ENCODE measurements around the gene CHRM5.

The CHRM5 gene, protein sequence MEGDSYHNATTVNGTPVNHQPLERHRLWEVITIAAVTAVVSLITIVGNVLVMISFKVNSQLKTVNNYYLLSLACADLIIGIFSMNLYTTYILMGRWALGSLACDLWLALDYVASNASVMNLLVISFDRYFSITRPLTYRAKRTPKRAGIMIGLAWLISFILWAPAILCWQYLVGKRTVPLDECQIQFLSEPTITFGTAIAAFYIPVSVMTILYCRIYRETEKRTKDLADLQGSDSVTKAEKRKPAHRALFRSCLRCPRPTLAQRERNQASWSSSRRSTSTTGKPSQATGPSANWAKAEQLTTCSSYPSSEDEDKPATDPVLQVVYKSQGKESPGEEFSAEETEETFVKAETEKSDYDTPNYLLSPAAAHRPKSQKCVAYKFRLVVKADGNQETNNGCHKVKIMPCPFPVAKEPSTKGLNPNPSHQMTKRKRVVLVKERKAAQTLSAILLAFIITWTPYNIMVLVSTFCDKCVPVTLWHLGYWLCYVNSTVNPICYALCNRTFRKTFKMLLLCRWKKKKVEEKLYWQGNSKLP

DNA sequence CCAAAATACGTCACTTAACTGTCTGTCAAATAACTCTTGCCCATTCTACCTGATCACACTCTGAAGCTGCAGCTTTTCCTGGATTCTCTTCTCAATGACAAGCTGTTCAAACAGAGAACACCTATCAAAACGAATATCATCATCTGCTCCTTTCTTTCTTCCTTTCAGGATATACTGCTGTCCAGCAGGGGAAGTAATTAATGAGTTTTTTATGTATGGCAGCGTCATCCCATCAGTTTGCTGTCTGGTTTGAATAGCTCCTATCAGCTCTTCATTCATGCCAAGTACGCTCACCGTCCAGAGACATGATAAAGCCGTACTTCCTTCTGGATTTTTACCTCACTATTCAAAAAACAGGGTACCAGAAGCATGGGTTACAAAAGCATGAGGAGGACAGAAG lies at the start of gene CHRM5:
Gene CHRM5 (plus strand): TSS at position 274 of the 400 bp plus-strand sequence. CDS start 94,221 bp downstream, outside the sequence.
- TF ChIP-seq GLIS3 (CRISPR knock-in tag; IDR thresholded peaks at IDR 0.05) = no peak
- TF ChIP-seq, protein P1, sequence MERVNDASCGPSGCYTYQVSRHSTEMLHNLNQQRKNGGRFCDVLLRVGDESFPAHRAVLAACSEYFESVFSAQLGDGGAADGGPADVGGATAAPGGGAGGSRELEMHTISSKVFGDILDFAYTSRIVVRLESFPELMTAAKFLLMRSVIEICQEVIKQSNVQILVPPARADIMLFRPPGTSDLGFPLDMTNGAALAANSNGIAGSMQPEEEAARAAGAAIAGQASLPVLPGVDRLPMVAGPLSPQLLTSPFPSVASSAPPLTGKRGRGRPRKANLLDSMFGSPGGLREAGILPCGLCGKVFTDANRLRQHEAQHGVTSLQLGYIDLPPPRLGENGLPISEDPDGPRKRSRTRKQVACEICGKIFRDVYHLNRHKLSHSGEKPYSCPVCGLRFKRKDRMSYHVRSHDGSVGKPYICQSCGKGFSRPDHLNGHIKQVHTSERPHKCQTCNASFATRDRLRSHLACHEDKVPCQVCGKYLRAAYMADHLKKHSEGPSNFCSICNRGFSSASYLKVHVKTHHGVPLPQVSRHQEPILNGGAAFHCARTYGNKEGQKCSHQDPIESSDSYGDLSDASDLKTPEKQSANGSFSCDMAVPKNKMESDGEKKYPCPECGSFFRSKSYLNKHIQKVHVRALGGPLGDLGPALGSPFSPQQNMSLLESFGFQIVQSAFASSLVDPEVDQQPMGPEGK (CRISPR knock-in tag; IDR thresholded peaks at IDR 0.05; ENCODE audit: borderline replicate concordance) = no peak
- TF ChIP-seq SNAI2 (CRISPR knock-in tag; IDR thresholded peaks at IDR 0.05) = no peak
- no peak for TF ChIP-seq ZNF8 (CRISPR knock-in tag; IDR thresholded peaks at IDR 0.05)
- no peak for TF ChIP-seq ZNF565 (CRISPR knock-in tag; conservative IDR thresholded peaks at IDR 0.05; ENCODE audit: low read depth)
- TF ChIP-seq, protein P2, sequence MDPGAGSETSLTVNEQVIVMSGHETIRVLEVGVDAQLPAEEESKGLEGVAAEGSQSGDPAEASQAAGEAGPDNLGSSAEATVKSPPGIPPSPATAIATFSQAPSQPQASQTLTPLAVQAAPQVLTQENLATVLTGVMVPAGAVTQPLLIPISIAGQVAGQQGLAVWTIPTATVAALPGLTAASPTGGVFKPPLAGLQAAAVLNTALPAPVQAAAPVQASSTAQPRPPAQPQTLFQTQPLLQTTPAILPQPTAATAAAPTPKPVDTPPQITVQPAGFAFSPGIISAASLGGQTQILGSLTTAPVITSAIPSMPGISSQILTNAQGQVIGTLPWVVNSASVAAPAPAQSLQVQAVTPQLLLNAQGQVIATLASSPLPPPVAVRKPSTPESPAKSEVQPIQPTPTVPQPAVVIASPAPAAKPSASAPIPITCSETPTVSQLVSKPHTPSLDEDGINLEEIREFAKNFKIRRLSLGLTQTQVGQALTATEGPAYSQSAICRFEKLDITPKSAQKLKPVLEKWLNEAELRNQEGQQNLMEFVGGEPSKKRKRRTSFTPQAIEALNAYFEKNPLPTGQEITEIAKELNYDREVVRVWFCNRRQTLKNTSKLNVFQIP (CRISPR knock-in tag; IDR thresholded peaks at IDR 0.05; ENCODE audit: borderline replicate concordance, low read depth) = no peak
- TF ChIP-seq, protein P3, sequence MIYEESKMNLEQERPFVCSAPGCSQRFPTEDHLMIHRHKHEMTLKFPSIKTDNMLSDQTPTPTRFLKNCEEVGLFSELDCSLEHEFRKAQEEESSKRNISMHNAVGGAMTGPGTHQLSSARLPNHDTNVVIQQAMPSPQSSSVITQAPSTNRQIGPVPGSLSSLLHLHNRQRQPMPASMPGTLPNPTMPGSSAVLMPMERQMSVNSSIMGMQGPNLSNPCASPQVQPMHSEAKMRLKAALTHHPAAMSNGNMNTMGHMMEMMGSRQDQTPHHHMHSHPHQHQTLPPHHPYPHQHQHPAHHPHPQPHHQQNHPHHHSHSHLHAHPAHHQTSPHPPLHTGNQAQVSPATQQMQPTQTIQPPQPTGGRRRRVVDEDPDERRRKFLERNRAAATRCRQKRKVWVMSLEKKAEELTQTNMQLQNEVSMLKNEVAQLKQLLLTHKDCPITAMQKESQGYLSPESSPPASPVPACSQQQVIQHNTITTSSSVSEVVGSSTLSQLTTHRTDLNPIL (CRISPR knock-in tag; IDR thresholded peaks at IDR 0.05; ENCODE audit: low read depth) = no peak
- TF ChIP-seq ZFP30 (CRISPR knock-in tag; IDR thresholded peaks at IDR 0.05) = no peak
- TF ChIP-seq PPARA (CRISPR knock-in tag; IDR thresholded peaks at IDR 0.05; ENCODE audit: borderline replicate concordance) = no peak
- TF ChIP-seq ZFP3 (CRISPR knock-in tag; IDR thresholded peaks at IDR 0.05) = no peak
- TF ChIP-seq RARB (CRISPR knock-in tag; IDR thresholded peaks at IDR 0.05) = no peak
- no peak for TF ChIP-seq BACH2 (CRISPR knock-in tag; IDR thresholded peaks at IDR 0.05; ENCODE audit: borderline replicate concordance)
- TF ChIP-seq, protein P4, sequence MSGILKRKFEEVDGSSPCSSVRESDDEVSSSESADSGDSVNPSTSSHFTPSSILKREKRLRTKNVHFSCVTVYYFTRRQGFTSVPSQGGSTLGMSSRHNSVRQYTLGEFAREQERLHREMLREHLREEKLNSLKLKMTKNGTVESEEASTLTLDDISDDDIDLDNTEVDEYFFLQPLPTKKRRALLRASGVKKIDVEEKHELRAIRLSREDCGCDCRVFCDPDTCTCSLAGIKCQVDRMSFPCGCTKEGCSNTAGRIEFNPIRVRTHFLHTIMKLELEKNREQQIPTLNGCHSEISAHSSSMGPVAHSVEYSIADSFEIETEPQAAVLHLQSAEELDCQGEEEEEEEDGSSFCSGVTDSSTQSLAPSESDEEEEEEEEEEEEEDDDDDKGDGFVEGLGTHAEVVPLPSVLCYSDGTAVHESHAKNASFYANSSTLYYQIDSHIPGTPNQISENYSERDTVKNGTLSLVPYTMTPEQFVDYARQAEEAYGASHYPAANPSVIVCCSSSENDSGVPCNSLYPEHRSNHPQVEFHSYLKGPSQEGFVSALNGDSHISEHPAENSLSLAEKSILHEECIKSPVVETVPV (CRISPR knock-in tag; IDR thresholded peaks at IDR 0.05) = no peak
- no peak for TF ChIP-seq TOX (CRISPR knock-in tag; IDR thresholded peaks at IDR 0.05; ENCODE audit: borderline replicate concordance)
- no peak for TF ChIP-seq OSR1 (CRISPR knock-in tag; IDR thresholded peaks at IDR 0.05)
- no peak for ATAC-seq

DNA sequence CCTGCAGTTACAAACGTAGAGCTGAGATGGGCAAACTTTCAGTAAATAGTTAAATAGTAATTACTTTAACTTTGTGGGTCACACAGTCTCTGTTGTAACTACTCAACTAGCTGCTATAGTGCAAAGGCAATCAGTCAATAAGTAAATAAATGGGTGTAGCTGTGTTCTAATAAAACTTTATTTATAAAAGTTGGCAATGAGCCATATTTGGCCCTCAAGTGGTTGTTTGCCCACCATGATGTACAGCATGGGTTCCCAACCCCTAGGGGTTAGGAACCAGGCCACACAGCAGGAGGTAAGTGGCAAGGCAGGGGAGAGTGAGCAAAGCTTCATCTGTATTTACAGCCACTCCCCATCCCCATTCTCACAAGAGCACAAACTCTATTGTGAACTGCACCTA lies 44.9 kb upstream of the CHRM5 start:
- ATAC-seq = no peak
- no peak for TF ChIP-seq OSR1 (CRISPR knock-in tag; IDR thresholded peaks at IDR 0.05)

DNA sequence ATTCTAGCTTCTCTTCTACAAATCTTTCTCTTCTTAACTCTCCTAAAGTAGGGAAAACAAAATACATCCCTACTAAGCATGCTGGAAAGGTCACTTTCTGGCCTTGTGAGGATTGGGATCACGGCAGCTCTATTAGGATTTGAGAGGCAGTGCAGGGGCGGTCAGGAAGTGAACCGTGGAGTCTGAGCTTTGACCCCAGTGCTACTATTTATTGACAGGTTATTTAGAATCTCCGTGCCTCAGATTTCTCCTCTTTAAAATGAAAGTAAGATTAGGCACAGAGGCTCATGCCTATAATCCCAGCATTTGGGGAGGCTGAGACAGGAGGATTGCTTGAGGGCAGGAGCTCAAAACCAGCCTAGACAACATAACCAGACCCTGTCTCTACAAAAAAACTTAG lies 42.0 kb upstream of the CHRM5 start:
- TF ChIP-seq TOX (CRISPR knock-in tag; IDR thresholded peaks at IDR 0.05; ENCODE audit: borderline replicate concordance) = no peak
- TF ChIP-seq ZFP3 (CRISPR knock-in tag; IDR thresholded peaks at IDR 0.05) = no peak
- TF ChIP-seq GLIS3 (CRISPR knock-in tag; IDR thresholded peaks at IDR 0.05) = no peak
- no peak for TF ChIP-seq ESRRG (CRISPR knock-in tag; IDR thresholded peaks at IDR 0.05)
- TF ChIP-seq SNAI2 (CRISPR knock-in tag; IDR thresholded peaks at IDR 0.05) = no peak
- TF ChIP-seq ZNF565 (CRISPR knock-in tag; conservative IDR thresholded peaks at IDR 0.05; ENCODE audit: low read depth) = no peak
- TF ChIP-seq ZFP30 (CRISPR knock-in tag; IDR thresholded peaks at IDR 0.05) = no peak
- TF ChIP-seq, protein P5, sequence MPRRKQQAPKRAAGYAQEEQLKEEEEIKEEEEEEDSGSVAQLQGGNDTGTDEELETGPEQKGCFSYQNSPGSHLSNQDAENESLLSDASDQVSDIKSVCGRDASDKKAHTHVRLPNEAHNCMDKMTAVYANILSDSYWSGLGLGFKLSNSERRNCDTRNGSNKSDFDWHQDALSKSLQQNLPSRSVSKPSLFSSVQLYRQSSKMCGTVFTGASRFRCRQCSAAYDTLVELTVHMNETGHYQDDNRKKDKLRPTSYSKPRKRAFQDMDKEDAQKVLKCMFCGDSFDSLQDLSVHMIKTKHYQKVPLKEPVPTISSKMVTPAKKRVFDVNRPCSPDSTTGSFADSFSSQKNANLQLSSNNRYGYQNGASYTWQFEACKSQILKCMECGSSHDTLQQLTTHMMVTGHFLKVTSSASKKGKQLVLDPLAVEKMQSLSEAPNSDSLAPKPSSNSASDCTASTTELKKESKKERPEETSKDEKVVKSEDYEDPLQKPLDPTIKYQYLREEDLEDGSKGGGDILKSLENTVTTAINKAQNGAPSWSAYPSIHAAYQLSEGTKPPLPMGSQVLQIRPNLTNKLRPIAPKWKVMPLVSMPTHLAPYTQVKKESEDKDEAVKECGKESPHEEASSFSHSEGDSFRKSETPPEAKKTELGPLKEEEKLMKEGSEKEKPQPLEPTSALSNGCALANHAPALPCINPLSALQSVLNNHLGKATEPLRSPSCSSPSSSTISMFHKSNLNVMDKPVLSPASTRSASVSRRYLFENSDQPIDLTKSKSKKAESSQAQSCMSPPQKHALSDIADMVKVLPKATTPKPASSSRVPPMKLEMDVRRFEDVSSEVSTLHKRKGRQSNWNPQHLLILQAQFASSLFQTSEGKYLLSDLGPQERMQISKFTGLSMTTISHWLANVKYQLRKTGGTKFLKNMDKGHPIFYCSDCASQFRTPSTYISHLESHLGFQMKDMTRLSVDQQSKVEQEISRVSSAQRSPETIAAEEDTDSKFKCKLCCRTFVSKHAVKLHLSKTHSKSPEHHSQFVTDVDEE (CRISPR knock-in tag; IDR thresholded peaks at IDR 0.05) = no peak
- no peak for TF ChIP-seq RARB (CRISPR knock-in tag; IDR thresholded peaks at IDR 0.05)
- no peak for TF ChIP-seq BACH2 (CRISPR knock-in tag; IDR thresholded peaks at IDR 0.05; ENCODE audit: borderline replicate concordance)
- TF ChIP-seq, protein P1 (CRISPR knock-in tag; IDR thresholded peaks at IDR 0.05; ENCODE audit: borderline replicate concordance) = no peak
- TF ChIP-seq, protein P2 (CRISPR knock-in tag; IDR thresholded peaks at IDR 0.05; ENCODE audit: borderline replicate concordance, low read depth) = no peak
- TF ChIP-seq OSR1 (CRISPR knock-in tag; IDR thresholded peaks at IDR 0.05) = no peak
- no peak for TF ChIP-seq ISL1 (CRISPR knock-in tag; IDR thresholded peaks at IDR 0.05)
- ATAC-seq = no peak

Measured in SK-N-SH treated with all-trans-retinoic acid at 6 μM for 48 hours (cell line).